HG02970 (cell line): Measurements from ENCODE around the gene CLEC16A.

Experiments
- ATAC-seq: cut with Tn5 transposase; IDR thresholded peaks from one replicate; pipeline ENCODE4 v1.9.1; 2021; ENCODE audit warnings: mild to moderate bottlenecking, moderate library complexity, moderate number of reproducible peaks; ENCODE audit not compliant: unreplicated experiment, low FRiP score

Gene CLEC16A

DNA sequence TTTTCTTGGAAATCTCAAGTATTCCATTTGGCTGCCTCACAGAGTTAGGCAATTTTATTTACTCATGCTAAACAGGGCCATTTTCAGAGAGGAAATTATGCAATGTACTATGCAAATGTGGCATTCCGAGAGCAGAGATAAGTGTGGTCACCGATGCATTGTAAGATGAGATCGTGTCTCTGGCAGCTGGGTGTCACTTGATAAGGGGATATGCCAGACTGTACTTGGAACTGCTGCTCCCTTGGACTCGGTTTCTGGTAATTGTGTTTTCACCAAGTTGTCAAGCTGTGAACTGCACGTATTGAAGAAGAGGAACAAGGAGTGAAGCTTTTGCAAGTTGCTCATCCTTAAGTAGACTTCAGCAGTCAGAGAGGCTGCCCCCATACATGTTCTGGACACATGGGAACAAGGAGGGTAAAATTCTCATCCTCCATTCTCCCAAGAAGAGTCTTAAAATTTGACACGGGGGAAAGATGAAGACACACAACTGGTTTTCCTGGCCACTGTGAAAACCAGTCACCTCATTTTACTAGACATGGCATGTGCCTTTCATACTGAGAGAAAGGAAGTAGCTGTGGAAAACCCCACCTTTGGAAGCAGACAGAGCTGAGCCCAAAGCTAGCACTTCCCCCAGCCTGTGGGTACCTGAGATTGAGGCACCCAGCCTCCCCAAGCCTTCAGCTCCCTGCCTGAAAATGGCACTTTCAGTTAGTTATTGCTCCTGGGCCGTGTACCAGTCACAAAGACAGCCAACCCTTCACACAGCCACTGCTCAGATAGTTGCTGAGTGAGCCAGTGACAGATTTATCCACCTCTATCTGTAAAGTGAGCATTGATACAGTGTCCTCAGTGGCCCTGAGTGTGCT is 160.9 kb downstream of the CLEC16A start:
- ATAC-seq, result peak; percentile 40

DNA sequence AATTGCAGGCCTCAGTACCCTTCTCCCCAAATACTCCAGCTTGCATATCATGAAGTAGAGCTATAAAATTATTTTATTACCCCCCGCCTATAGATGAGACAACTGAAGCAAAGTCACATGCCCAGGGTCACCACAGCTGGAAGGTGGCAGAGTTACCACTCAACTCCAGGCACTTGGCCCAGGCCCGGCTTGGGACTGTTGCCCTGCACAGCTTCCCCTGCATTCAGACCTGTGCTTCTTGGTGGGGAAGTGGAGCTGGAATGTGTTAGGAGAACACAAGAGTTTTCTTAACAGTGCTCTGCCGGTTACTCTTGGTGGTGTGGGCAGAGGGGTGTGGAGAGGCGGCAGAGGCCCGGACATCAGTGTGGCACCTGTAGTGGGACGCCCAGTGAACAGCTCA is 162.4 kb downstream of the CLEC16A start:
- ATAC-seq, result no peak

DNA sequence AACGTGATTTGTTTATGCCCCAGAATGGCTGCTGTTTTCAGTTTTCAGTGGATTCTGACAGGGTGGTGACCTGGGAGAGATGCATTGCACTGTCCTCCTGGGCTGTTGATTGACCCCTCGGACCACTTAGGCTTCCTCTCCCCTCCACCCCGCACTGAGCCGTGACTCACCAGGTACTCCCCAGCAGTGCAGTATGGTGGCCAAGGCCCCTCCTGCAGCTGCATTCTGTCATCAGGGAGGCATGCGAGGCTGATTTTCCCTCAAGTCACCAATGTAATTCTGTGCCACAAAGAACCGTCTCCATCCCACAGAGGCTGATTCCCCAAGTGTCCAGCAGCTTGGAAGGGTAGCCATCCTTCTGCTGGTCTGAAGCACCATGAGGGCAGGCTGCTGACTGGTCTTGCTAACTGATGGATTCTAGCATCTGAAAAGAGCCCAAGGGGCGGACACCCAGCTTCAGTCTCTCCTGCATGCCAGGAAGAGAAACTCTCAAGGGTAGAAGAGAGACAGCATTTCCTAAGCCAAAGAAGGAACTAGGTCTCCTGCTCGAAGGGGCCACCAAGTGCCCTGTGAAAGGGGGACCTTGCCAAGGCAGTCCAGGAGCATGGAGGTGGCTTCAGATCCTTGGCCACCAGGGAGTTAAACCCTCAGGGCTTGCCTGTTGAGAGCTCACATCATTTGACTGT is 163.6 kb downstream of the CLEC16A start:
- ATAC-seq, result no peak

- ATAC-seq, result no peak
Observed at GRCh38 chr16:11108466-11108805, 164.1 kb downstream of the CLEC16A start.

DNA sequence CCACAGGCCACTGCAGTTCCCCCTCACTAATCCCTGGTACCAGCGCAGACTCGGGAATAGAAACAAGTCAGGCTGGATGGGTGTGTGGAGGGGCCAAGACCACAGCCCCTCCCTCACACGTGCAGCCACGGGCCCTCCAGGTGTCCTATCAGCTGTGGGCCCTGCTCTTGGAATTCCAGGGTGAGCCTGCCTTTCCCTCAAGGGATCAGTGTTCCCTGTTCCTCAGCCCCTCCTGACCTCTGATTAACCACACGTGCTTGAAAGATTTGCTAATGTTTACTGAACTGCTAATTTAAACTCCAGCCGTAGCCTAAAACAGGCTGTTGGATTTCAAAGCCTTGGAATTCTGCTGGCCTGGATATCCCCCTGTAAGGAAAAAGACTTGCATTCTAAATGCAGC is 165.2 kb downstream of the CLEC16A start:
- ATAC-seq, result no peak

- ATAC-seq, result no peak
Observed at GRCh38 chr16:11111150-11111549, 166.8 kb downstream of the CLEC16A start.

DNA sequence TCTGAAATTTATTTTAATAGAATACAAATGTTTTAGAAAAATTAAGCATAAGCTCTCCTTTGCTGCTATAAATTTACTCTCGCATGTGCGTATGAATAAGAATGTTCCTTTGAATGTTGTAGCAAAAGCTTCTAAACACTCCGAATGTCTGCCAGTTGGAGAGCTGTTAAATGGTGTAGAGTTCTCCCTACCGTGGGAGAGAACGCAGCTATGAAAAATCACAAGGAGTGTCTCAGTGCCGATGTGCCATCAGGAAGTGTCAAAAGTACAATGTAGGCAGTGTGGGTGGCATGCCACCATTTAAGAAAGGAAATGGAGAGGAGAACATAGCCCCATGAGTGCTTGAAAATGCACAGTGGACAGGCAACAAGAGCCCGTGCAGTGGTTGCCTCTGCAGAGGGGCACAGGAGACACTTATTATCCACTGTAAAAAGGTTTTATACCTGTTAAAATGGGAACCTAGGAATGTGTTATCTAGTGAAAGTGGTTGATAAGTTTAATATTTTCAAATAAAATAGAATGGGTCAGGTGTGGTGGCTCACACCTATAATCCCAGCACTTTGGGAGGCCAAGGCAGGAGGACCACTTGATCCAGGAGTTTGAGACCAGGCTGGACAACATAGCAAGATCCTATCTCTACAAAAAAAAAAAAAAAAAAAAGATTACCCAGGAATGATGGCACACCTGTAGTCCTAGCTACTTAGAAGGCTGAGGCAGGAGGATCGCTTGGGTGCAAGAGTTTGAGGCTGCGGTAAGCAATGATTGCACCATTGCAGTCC is 167.7 kb downstream of the CLEC16A start:
- ATAC-seq, result no peak

GRCh38 chr16:11112723-11113348 is 168.5 kb downstream of the CLEC16A start:
- no peak for ATAC-seq

DNA sequence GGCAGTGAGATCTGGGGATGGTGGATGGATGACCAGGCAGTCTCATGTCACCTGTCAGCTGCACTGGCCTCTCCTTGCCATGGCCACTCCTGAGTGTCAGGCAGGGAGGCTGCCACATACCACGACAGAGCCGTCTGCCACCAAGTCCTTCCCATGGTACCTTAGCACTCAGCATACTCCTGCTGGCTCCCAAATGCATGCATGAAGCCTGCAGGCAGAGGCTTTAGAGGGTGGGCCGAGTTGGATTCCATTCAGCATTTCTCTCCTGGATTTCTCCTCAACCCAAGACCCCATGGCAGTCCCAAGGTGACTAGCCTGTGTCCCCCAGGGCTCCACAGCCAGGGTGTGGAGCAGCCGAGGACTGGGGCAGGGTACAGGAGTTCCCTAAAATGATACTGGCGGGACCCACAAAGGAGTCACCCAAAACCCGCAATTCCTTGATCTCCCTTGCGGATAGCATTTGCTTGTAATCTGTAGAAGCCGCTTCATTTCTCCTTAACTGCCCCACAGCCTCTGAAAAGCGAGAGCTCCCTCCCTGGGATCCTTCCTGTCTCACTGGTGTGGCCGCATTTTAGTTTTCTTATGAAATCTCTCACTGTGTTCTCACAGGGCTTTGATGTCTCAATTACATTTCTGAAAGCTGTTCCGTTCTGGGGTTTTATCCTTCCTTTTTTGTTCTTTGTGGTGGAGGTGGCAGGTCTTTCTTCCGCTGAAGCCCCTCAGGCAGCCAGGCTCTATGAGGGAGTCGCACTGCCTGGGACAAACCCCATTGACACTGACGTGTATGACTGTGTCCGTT is 170.2 kb downstream of the CLEC16A start:
- no peak for ATAC-seq

GRCh38 chr16:11117576-11118211 is 173.3 kb downstream of the CLEC16A start:
- no peak for ATAC-seq

GRCh38 chr16:11118479-11118878 is 174.1 kb downstream of the CLEC16A start:
- ATAC-seq, result no peak

GRCh38 chr16:11121083-11121608 is 176.8 kb downstream of the CLEC16A start:
- no peak for ATAC-seq

DNA sequence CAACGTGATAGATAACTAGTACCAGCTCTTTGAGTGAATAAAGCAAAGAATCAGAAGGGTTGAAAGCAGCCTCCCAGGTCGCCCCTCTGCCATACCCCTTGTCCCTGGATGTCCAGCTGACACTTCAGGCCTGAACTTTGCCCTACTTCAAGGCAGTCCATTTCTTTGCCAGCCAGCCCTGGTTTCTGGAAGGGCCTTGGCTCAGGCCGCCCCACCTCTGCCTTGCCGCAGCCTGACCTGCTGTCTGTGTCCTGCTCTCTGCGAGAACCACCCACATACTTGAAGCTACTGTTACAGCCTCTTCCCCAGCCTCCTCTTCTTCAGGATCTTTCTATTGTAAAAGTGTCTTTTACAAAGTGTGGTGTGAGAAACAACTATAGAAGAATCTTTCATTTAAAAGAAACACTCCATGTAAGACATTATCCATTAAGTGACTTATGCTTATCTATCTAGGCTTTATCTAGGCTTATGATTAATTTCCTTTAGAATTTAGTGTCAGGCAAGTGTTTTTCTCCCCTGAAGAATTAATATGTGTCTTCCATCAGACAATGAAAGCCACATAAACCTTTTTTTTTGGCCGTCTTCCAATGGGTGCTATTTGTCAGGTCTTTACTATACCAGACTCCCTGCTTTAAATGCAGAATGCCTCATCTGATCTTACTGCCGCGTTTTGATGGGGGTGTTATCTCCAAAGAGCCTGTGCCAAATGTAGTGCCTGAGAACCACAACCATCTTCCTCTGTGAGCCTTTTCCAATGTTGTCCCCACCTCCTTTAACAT is 177.7 kb downstream of the CLEC16A start:
- no peak for ATAC-seq

- ATAC-seq, result no peak
Observed at GRCh38 chr16:11123666-11124065, 179.3 kb downstream of the CLEC16A start.

GRCh38 chr16:11125936-11126335 is 181.6 kb downstream of the CLEC16A start:
- ATAC-seq, result no peak

DNA sequence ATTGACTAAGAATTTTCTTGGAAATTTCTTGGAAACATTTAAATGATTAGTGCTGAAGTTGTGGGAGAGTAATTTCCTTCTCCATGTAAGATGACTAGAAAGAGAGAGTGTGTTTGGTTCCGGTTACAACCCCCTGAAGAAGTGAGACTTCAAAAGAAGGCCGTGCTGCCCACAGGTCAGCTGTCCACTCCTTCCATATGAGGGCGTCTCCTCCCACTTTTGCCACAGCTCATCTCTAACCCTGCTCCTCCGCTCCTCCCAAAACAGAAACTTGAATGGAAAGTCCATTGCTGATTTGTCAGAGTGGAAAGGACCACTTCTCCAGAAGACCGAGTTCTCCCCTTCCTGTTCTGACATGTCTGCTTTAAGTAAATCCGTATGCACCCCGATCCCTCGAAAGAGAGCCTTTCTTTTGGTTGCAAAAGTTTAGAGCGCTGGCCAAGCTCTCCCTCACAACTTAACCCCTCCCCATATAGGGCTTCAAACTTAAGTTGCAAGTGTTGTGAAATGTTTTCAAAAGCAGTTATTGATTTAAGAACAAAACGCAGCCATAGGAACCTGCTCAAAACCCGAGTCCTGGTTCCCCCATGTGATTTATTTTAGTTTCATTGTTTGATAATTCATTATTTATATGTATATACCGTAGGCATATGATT is 182.2 kb downstream of the CLEC16A start:
- no peak for ATAC-seq

DNA sequence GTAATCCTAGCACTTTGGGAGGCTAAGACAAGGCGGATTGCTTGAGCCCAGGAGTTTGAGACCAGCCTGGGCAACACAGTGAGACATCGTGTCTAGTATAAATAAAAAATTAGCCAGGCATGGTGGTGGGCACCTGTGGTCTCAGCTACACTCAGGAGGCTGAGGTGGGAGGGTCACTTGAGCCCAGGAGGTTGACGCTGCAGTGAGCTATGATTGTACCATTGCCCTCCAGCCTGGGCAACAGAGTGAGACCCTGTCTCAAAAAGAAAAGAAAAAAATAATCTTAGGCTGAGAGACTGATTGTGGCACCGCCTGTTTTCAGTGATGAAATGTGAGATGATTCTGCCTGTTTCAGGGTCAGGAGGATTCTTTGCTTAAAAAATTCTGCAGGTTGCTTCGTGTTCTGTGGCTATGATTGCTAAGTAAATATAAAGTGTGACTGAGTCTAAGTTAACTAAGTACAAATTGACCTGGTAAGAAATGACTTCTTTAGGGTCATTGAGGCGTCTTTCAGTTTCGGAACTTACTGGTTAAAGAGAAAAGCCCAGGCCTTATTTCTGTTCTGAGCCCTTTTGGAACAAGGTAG is 183.3 kb downstream of the CLEC16A start:
- ATAC-seq, result no peak
